NB4 (cell line): ENCODE measurements around the gene ARAF.

Experiments used
- CTCF ChIP-seq: IDR thresholded peaks from one replicate; pipeline ENCODE4 v1.5.1; 2012; ENCODE audit warnings: low read depth, low read length
- MYC ChIP-seq: IDR thresholded peaks from 2 replicates; pipeline ENCODE4 v1.6.1; 2011; ENCODE audit warnings: low read depth, low read length

- TF ChIP-seq CTCF (no peak), MYC (no peak)
Measured at GRCh38 chrX:47563801-47564315, 2.9 kb downstream of the ARAF start.
